NCI-H2171 (cell line): ENCODE measurements around the gene CLPTM1L.
"Not testable (repeated sequence)": the region's sequence is repeated elsewhere in the genome, so short reads cannot be mapped to it uniquely, and the experiment has no call there.

Experiments used
- DNase-seq: peaks from one replicate; lab custom pipeline; 2025; lab: John Stamatoyannopoulos, UW

Gene CLPTM1L

DNA sequence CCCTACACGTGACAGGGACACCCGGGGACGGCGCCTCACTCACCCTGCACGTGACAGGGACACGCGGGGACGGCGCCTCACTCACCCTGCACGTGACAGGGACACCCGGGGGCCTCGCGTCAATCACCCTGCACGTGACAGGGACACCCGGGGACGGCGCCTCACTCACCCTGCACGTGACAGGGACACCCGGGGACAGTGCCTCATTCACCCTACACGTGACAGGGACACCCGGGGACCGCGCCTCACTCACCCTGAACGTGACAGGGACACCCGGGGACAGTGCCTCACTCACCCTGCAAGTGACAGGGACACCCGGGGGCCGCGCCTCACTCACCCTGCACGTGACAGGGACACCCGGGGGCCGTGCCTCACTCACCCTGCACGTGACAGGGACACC is 55.3 kb downstream of the CLPTM1L start:
- not testable (repeated sequence) for DNase-seq

DNA sequence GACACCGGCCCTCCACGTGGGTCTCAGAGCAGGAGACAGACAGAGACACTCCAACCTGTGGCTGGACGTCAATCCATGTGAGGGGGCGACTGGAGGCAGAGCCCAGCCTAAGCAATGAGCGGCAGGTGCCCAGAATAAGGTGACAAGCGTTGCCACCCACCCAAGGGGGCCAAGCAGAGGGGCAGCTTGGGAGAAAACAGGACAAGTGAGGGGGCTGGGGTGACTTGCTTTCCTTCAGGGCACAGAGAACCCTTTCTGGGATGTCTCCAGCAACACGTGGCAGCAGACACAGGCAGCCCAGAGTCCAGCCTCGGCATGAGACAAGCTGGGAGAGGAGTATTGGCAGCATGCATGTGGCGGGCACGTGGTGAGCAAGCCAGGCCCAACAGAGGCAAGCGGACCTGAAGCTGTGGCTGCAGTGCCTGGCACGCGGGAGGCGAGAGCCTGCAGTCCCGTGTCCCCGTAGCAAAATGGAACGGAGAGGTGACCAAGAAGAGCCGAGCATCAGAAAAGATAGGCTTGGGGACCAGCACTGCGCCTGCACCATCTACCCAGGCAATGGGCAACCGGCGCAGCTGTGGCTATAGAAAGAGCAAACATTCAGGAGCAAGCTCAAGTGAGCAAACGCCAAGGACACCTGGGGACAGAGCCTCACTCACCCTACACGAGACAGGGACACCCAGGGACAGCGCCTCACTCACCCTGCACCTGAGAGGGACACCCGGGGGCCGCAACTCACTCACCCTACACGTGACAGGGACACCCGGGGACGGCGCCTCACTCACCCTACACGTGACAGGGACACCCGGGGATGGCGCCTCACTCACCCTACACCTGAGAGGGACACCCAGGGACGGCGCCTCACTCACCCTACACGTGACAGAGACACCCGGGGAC is 56.2 kb downstream of the CLPTM1L start:
- no peak for DNase-seq

DNA sequence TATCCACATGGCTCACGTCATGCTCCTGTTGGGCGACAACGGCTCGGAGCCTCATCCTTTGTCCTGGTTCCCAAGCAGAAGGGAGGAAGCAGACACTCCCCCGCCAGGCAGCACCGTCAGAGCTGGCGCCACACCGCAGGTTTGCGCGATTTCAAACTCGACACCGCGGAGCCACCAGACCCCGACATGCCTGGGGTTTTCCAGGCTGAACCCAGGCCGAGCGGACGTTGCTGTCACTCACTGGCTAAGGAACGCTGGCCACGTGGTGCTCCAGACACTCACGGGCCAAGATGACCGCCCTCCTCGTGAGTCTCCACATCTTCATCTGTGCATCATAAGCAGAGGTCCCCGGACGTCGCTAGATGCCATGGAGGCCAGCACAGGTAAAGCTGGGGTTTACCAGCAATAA is 59.0 kb downstream of the CLPTM1L start:
- DNase-seq, result no peak

DNA sequence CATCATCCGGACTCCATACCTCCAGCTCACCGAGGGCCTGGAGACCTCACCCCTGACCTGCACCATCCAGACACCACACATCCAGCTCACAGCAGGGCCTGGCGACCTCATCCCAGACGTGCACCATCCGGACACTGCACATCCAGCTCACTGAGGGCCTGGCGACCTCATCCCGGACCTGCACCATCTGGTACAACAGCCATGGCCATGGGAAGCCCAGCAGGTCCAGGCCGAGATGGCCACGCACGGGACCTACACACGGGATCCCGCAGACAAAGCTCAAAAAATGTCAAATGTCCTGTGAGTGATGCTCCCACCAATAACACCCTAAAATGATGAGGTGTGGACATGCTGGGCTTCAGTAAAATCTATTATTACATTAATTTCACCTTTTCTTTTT is 59.8 kb downstream of the CLPTM1L start:
- no peak for DNase-seq

DNA sequence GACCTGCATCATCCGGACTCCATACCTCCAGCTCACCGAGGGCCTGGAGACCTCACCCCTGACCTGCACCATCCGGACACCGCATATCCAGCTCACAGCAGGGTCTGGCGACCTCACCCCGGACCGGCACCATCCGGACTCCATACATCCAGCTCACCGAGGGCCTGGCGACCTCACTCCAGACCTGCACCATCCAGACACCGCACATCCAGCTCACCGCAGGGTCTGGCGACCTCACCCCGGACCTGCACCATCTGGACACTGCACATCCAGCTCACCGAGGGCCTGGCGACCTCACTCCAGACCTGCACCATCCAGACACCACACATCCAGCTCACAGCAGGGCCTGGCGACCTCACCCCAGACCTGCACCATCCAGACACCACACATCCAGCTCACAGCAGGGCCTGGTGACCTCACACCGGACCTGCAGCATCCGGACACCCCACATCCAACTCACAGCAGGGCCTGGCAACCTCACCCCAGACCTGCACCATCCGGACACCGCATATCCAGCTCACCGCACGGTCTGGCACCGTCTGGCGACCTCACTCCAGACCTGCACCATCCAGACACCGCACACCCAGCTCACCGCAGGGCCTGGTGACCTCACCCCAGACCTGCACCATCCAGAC is 60.4 kb downstream of the CLPTM1L start:
- DNase-seq, result not testable (repeated sequence)

DNA sequence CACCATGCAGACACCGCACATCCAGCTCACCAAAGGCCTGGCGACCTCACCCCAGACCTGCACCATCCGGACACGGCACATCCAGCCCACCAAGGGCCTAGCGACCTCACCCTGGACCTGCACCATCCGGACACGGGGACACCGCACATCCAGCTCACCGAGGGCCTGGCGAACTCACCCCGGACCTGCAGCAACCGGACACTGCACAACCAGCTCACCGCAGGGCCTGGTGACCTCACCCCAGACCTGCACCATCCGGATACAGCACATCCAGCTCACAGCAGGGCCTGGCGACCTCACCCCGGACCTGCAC is 61.2 kb downstream of the CLPTM1L start:
- DNase-seq, result not testable (repeated sequence)

DNA sequence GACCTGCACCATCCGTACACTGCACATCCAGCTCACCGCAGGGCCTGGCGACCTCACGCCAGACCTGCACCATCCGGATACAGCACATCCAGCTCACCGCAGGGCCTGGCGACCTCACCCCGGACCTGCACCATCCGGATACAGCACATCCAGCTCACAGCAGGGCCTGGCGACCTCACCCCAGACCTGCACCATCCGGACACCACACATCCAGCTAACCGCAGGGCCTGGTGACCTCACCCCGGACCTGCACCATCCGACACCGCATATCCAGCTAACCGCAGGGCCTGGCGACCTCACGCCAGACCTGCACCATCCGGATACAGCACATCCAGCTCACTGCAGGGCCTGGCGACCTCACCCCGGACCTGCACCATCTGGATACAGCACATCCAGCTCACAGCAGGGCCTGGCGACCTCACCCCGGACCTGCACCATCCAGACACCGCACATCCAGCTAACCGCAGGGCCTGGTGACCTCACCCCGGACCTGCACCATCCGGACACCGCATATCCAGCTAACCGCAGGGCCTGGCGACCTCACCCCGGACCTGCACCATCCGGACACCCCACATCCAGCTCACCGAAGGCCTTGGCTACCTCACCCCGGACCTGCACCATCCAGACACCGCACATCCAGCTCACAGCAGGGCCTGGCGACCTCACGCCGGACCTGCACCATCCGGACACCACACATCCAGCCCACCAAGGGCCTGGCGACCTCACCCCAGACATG is 61.7 kb downstream of the CLPTM1L start:
- not testable (repeated sequence) for DNase-seq

DNA sequence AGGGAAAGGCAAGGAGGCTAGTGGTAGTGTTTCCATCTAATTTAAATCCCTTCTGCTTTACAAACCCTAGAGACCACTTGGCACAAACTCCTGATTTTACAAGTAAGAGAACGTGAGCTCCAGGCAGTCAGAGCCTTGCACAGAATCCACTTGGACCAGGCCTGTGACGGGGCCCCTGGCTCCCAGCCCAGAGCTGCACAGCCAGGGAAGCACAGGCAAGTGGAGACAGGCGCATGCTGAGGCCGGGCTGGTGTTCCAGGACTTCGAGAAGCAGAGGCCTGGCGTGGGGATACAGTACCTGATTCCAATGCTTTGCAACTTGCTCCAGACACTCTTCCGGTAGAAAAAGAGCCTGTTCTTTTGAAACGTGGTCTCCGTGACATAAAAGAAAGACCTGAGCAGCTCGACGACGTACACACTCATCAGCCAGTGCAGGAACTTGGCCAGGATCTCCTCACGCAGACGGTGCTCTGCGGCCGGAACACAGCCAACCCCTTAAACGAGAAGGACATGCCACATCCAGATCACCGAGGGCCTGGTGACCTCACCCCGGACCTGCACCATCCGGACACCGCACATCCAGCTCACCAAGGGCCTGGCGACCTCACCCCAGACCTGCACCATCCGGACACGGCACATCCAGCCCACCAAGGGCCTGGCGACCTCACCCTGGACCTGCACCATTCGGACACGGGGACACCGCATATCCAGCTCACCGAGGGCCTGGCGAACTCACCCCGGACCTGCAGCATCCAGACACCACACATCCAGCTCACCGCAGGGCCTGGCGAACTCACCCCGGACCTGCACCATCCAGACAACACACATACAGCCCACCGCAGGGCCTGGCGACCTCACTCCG is 62.5 kb downstream of the CLPTM1L start:
- peak; percentile 44 for DNase-seq

DNA sequence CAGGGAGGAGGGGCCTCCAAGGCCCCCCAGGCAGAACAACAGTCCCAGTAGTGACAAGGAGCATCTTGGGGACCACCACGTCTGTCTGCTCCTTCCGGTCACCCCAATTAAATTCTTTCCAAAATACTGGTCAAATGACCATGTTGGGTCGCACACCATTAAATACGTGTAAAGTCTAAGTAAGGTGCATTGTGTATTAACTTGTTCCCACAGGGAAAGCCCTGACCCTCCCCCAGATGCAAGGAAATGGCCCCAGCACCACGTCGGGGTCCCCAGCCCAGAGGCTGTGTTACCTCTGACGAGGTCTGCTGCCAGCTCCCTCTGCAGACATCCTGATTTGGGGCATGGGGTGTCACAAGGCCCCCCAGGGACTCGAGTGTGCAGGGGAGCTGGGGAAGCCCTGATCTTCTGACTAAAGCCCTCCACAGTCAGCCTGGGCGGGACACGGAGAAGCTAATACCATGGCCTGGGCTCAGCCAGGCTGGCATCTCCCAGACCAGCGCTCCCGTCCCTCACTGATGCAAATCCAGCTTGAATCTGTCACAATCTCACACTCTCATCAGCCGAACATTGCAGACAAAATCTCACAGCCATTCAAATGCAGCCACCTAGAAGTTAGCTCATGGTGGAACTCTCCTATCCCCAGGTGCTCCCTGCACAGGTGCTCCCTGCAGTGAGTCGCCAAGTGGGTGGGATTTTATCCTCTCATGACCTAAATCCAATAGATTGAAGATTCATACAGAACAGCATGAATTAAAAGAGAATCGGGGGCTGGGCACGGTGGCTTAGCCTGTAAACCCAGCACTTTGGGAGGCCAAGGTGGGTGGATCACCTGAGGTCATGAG is 63.6 kb downstream of the CLPTM1L start:
- DNase-seq, result no peak

DNA sequence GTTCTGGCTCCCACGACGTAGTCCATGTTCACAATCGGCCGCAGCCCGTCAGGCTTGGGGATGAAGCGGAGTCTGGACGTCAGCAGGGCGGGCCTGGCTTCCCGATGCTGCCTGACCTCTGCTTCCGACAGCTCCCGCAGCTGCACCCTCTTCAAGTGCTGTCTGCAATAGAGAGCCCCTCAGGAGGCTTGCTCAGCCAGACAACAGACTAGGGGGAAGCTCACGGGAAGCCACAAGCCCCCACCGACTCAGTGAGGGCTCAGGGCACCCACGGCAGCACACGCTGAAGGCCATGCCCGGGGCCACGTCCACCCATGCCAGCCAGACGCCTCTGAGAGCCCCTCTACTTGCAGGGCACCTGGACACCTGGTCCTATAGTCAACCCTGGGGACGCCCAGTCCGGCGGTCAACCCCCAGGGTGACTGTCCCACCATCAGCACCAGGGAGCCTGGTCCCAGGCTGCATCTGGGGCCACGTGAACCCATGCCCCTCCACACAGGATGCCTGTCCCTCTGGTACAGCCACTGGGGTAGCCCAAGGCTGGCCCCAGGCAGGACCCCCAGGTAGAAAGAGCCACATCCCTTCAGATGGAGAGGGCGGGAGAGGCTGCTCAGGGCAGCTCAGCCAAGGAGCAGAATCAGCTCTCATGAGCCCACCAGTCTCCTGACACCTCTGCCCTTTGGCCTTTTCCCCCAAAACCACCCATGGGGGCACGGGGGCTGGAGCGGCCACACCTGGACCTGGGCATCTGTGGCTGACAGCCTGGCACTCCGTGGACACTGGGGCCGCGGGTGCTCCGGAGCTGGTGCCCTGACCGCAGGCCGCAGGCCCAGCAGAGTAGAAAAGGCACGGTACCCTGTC is 64.5 kb downstream of the CLPTM1L start:
- DNase-seq, result no peak

DNA sequence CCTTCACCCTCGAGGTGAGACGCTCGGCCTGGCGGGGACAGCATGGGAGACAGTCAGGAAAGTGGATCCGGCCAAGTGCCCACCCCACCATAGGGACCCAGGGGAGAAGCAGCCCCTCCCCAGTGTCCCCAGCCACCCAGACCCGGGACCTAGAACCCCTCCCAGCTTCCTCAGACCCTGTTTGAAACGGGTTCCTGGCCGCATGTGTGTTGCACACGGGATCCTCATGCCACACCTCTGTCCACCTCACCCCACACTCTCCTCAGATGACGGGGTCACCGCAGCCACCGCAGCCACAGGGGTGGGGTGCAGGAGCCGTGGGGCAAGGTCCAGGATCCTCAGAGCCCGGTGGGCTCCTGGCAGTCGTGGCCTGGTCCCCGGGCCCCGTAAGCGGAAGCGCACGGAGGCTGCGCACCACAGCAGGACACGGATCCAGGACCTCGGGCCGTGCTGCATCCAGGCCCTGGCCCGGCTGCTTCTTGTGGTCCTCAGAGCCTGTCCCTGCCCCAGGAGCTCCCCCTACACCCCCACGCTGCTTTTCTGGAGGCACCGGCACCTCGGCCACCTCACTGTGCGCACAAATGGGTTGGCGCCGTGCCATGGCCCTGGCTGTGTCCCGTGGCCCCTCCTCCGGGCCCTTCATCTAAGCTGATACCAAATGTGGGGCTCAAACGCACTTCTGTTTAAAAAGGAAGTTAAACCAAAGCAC is 65.3 kb downstream of the CLPTM1L start:
- no peak for DNase-seq

DNA sequence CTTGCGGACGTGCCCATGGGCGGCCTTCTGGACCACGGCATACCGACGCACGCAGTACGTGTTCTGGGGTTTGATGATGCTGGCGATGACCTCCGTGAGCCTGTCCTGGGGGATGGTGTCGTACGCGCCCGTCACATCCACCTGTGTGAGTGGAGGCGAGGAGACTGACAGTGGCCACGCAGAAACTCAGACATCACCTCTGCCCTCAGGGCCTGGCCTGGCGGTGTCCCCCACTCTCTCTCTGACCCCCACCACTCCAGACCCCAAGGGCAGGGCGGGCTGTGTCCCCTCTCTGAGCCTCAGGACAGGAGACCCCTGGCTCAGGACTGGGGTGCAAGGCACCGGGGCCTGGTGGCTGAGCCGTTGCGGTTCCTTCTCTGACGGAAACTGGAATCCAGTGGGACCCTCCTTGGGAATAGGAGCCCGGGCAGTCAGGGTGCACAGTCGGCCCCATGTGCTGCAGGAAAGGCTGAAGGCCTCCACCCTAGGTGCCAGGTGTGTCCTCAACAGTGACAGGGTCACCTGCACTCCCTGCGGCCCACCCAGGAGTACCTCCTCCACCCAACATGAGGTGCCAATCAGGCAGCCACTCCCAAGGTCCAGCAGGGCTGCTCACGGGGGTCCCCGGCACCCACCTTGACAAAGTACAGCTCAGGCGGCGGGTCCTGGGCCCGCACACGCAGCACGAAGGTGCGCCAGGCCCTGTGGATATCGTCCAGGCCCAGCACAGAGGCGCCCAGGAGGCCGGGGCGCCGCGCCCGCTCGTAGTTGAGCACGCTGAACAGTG is 66.0 kb downstream of the CLPTM1L start:
- no peak for DNase-seq

DNA sequence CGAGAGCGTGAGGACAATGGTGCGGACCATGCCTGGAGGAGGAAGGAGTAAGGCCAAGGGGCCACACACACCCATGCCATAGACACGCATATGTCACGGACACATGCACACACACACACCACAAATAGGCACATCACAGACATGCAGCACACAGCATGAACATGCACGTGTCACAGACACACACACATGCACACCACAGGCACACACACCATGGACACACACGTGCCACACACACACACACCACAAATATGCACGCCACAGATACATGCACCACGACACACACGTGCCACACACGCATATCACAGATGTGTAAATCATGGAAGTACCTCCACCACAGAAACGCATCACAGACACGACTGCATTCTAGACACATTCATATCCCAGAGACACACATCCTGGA is 66.7 kb downstream of the CLPTM1L start:
- DNase-seq, result no peak

DNA sequence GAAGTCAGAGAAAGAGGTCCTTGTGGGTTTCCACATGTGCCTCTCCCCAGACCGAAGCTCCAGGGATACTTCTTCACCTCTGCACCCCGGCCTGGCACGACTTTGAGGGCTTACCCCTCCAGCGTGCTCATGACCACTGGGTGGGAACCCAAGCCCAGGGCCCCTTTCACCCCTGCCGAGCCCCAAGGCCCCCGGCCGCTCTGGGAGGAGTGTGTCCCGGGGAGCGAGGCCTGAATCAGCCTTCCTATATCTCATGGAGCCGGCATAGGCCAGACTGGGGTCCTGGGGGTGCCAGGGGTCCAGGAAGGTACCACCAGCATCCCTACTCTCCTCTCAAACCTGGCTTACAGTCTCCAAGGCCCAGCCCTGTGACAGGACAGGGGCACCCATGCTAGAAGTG is 67.1 kb downstream of the CLPTM1L start:
- no peak for DNase-seq

DNA sequence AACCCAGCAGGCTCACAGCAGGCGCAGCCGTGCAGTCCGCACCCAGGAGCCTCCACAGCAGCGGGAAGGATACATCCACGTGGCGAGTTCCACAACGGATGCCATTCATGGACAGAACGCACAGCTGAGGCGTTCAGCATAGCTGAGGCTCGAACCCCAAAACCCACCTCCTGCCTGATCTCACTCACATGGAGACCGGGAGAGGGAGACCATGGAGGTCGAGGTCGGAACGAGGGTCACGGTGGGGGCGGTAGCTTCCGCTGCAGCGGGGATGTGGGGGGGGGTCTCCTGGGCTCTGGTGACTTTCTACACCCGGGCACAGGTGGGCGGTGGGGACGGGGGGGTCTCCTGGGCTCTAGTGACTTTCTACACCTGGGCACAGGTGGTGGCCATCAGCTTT is 67.6 kb downstream of the CLPTM1L start:
- DNase-seq, result no peak

DNA sequence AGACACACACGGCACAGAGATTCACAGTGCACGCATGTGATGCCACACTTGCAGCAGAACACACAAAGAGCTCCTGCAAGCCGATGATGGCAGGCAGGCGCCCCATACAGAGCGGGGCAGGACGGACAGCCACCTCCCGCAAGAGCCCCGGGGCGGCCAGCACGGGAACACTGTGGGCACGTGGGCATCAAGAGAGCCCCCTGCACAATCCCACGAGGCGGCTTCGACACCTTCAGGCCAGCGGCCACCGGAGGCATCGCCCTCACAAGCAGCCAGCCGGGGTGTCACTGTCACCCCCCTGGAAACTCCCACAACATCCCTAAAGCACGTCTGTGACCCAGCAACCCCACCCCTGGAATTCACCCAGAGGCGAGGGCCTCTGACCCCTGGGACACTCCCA is 68.0 kb downstream of the CLPTM1L start:
- no peak for DNase-seq

DNA sequence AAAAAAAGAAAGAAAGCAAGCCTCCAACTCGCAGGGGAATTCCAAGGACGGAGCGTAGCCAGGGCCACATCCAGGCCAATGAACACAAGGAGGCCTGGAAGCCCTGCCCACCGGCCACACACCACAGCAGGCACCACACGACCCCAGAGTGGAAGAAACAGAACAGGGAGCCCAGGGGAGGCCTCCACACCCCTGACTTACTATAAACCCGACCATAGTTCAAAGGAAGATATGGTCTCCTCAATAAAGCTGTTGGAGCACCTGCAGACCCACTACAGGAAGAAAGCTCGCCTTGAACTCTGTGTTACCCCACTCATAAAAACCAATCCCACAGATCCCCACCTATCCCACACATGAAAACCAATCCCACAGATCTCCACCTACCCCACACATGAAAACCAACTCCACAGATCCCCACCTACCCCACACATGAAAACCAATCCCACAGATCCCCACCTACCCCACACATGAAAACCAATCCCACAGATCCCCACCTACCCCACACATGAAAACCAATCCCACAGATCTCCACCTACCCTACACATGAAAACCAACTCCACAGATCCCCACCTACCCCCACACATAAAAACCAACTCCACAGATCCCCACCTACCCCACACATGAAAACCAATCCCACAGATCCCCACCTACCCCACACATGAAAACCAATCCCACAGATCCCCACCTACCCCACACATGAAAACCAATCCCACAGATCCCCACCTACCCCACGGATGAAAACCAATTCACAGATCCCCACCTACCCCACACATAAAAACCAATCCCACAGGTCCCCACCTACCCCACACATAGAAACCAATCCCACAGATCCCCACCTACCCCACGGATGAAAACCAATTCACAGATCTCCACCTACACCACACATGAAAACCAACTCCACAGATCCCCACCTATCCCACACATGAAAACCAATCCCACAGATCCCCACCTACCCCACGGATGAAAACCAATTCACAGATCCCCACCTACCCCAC is 69.2 kb downstream of the CLPTM1L start:
- not testable (repeated sequence) for DNase-seq
